ENCODE results near the gene KLHDC3.

DNA sequence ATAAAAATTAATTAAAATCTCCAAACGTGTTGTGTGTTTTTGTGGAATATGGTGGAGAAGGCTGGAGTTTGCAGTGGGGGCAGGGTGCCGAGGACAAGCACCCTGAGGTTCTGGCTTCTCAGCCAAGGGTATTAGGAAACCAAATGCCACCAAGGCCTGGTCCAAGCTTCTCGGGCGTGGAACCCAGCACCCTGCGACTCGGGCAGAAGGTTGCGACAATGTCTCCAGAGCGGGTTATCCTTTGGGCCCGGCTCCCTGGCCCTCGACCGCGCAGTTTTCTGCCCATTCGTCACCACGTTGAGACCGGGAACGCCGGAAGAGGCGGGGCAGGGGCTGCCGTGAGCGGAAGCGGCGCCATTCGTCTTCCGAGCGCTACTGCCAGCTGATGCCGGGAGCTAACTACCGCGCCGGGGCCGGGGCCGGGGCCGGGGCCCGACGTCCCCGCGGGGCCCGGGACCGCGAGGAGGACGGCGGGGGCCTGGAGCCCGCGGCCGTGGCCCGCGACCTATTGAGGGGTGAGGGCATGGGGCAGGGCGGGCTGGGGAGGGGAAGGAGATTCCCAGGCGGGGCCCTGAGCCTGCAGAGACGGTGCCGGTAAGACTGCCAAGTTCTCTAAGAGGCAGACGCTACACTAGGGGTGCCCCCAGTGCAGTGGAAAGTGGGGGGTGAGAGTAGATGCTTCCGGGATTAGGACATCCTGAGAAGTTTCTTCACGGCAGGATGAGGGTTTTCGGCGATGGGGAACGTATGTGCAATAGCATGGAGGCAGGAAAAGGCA, 7.4 kb downstream of the KLHDC3 start, which contains the start of gene RRP36:
- TF ChIP-seq ATF2 (IDR thresholded peaks at IDR 0.05; ENCODE audit: low read length) (no peak), SP4 (IDR thresholded peaks at IDR 0.05; ENCODE audit: low read length) (no peak), EP300 (IDR thresholded peaks at IDR 0.05; ENCODE audit: borderline replicate concordance in 1 of 2, low read depth in 2 of 2, low read length in 2 of 2) (no peak), MAX (IDR thresholded peaks at IDR 0.05) (no peak), CBX5 (IDR thresholded peaks at IDR 0.05; ENCODE audit: low read depth, low read length) (no peak), RNF2 (IDR thresholded peaks at IDR 0.05; ENCODE audit: borderline replicate concordance, low read depth, low read length, missing control alignments, poor library complexity, severe bottlenecking) (no peak)
- TF ChIP-seq, protein P1, sequence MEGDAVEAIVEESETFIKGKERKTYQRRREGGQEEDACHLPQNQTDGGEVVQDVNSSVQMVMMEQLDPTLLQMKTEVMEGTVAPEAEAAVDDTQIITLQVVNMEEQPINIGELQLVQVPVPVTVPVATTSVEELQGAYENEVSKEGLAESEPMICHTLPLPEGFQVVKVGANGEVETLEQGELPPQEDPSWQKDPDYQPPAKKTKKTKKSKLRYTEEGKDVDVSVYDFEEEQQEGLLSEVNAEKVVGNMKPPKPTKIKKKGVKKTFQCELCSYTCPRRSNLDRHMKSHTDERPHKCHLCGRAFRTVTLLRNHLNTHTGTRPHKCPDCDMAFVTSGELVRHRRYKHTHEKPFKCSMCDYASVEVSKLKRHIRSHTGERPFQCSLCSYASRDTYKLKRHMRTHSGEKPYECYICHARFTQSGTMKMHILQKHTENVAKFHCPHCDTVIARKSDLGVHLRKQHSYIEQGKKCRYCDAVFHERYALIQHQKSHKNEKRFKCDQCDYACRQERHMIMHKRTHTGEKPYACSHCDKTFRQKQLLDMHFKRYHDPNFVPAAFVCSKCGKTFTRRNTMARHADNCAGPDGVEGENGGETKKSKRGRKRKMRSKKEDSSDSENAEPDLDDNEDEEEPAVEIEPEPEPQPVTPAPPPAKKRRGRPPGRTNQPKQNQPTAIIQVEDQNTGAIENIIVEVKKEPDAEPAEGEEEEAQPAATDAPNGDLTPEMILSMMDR (IDR thresholded peaks at IDR 0.05; ENCODE audit: control extremely low read depth in 1 of 3, insufficient read depth in 1 of 3, low read depth in 1 of 3, low read length in 3 of 3), result no peak

All from H1 (cell line).